ENCODE results near the gene FASN.

FASN gene

DNA sequence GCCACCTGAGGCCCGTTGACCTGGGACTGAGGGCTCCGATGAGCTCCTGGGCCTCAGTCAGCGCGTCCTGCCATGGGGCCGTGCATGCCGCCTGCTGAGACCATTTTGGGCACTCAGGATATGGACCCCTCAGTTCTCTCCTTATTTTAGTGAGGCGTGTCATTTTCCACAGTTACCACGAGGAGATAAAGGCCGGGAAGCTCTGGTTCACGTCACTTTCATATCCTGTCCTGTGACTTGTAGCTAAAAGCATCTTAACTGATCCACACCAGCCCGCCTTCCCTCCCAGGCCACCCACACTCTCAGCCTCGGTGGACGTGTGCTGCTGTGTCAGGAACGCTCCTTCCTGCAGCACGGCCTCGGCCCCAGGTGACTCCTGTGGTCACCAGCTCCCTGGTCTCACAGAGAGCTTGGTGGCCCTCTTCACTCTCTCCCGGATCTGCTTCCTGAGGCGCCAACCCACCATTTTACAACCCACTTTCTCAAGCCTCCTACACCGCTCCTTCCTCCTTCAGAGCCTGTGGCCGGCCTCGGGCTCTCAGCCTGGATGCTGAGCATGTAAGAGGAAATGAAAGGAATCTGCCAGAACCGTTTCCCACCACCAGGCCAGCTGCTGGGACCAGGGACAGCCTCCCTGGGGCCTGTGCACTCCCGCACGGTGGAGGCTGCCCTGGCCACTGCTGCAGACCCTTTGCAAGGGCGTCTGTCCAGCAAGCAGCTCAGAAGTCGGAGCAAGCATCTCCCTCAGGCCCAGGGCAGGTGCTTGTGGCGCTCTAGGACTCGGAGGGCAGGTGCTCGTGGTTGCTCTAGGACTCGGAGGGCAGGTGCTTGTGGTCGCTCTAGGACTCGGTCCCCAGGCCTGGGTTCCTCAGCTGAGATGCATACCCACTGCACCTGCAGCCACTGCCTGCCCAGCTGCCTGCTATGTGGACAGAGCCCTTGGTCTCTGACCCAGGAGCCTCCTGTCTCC lies 23.9 kb upstream of the FASN start:
- Histone ChIP-seq H3K9me2 (replicated peaks; ENCODE audit: low read depth, low read length) (no peaks in the 10 kb centered on the region), H3K9ac (ENCODE audit: low read depth, low read length, poor library complexity, severe bottlenecking) (no peak overlapping the region), H2AFZ (ENCODE audit: low read length) (no peak overlapping the region), H3K27me3 (ENCODE audit: insufficient read depth, low read length, poor library complexity, severe bottlenecking) (no peaks in the 10 kb centered on the region), H3K9me3 (ENCODE audit: insufficient read depth, low read depth, low read length) (no peaks in the 10 kb centered on the region), H3K4me3 (ENCODE audit: low read length, poor library complexity, severe bottlenecking) (no peak overlapping the region), H3K79me2 (ENCODE audit: insufficient read depth, low read length) (peaks cover 9% of the 10 kb centered on the region; the same call in 1 of the 2 replicates), H3K36me3 (ENCODE audit: insufficient read depth, low read length) (peaks cover 50% of the 10 kb centered on the region; the same call in 1 of the 2 replicates), H3F3A (ENCODE audit: low read depth) (no peaks in the 10 kb centered on the region), H4K20me1 (ENCODE audit: insufficient read depth, low read length, poor library complexity, severe bottlenecking) (no peaks in the 10 kb centered on the region), H3K4me2 (ENCODE audit: low read depth, low read length, poor library complexity, severe bottlenecking) (no peak overlapping the region), H3K4me1 (ENCODE audit: insufficient read depth, low read length, poor library complexity, severe bottlenecking) (peaks cover 7% of the 10 kb centered on the region)
- no peak for TF ChIP-seq EZH2phosphoT487 (IDR thresholded peaks at IDR 0.05; ENCODE audit: borderline replicate concordance)
- TF ChIP-seq, protein P1, sequence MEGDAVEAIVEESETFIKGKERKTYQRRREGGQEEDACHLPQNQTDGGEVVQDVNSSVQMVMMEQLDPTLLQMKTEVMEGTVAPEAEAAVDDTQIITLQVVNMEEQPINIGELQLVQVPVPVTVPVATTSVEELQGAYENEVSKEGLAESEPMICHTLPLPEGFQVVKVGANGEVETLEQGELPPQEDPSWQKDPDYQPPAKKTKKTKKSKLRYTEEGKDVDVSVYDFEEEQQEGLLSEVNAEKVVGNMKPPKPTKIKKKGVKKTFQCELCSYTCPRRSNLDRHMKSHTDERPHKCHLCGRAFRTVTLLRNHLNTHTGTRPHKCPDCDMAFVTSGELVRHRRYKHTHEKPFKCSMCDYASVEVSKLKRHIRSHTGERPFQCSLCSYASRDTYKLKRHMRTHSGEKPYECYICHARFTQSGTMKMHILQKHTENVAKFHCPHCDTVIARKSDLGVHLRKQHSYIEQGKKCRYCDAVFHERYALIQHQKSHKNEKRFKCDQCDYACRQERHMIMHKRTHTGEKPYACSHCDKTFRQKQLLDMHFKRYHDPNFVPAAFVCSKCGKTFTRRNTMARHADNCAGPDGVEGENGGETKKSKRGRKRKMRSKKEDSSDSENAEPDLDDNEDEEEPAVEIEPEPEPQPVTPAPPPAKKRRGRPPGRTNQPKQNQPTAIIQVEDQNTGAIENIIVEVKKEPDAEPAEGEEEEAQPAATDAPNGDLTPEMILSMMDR (conservative IDR thresholded peaks at IDR 0.05; ENCODE audit: low read length), result no peak

DNA sequence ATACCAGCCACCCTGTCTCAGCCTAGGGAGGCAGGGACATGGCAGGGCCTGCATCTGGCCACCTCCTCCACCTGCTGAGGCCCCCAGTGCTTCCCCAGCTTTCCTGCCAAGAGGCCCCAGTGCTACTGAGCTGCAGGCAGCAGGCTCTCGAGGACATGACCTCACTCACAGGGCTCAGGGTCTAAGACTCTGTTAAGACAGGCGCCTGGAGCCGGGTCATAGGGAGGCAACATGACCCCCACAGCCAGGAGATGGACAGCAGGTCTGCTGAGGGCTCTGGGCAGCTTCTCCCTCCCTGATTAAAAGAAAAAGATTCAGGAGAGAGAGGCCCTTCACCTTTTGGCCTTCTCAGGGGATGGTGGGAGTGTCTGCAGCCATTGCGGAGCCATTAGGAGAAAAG lies 23.2 kb upstream of the FASN start:
- Histone ChIP-seq H2AFZ (ENCODE audit: low read length) (no peak overlapping the region), H3K79me2 (ENCODE audit: insufficient read depth, low read length) (peaks cover 9% of the 10 kb centered on the region; the same call in 1 of the 2 replicates), H4K20me1 (ENCODE audit: insufficient read depth, low read length, poor library complexity, severe bottlenecking) (no peaks in the 10 kb centered on the region), H3K9me2 (replicated peaks; ENCODE audit: low read depth, low read length) (no peaks in the 10 kb centered on the region), H3K4me2 (ENCODE audit: low read depth, low read length, poor library complexity, severe bottlenecking) (no peak overlapping the region), H3K36me3 (ENCODE audit: insufficient read depth, low read length) (peaks cover 50% of the 10 kb centered on the region; the same call in 1 of the 2 replicates), H3K9ac (ENCODE audit: low read depth, low read length, poor library complexity, severe bottlenecking) (no peak overlapping the region), H3K4me3 (ENCODE audit: low read length, poor library complexity, severe bottlenecking) (no peak overlapping the region), H3K27me3 (ENCODE audit: insufficient read depth, low read length, poor library complexity, severe bottlenecking) (no peaks in the 10 kb centered on the region), H3F3A (ENCODE audit: low read depth) (no peaks in the 10 kb centered on the region), H3K9me3 (ENCODE audit: insufficient read depth, low read depth, low read length) (no peaks in the 10 kb centered on the region), H3K4me1 (ENCODE audit: insufficient read depth, low read length, poor library complexity, severe bottlenecking) (peaks cover 1% of the 10 kb centered on the region)
- TF ChIP-seq EZH2phosphoT487 (IDR thresholded peaks at IDR 0.05; ENCODE audit: borderline replicate concordance), result no peak
- TF ChIP-seq, protein P1 (conservative IDR thresholded peaks at IDR 0.05; ENCODE audit: low read length), result no peak

GRCh38 chr17:82120148-82120547 lies 22.1 kb upstream of the FASN start:
- no peaks in the 10 kb centered on the region for H3K4me1 ChIP-seq (ENCODE audit: insufficient read depth, low read length, poor library complexity, severe bottlenecking)
- no peak overlapping the region for H2AFZ ChIP-seq (ENCODE audit: low read length)
- H3K79me2 ChIP-seq (ENCODE audit: insufficient read depth, low read length), result peaks cover 9% of the 10 kb centered on the region; the same call in 1 of the 2 replicates
- H3F3A ChIP-seq (ENCODE audit: low read depth), result no peaks in the 10 kb centered on the region
- H3K9me2 ChIP-seq (replicated peaks; ENCODE audit: low read depth, low read length), result no peaks in the 10 kb centered on the region
- TF ChIP-seq, protein P1 (conservative IDR thresholded peaks at IDR 0.05; ENCODE audit: low read length), result no peak
- TF ChIP-seq EZH2phosphoT487 (IDR thresholded peaks at IDR 0.05; ENCODE audit: borderline replicate concordance), result no peak
- no peak overlapping the region for H3K4me3 ChIP-seq (ENCODE audit: low read length, poor library complexity, severe bottlenecking)
- H4K20me1 ChIP-seq (ENCODE audit: insufficient read depth, low read length, poor library complexity, severe bottlenecking), result no peaks in the 10 kb centered on the region
- H3K9ac ChIP-seq (ENCODE audit: low read depth, low read length, poor library complexity, severe bottlenecking), result no peak overlapping the region
- H3K36me3 ChIP-seq (ENCODE audit: insufficient read depth, low read length), result peaks cover 50% of the 10 kb centered on the region; the same call in 1 of the 2 replicates
- no peak overlapping the region for H3K4me2 ChIP-seq (ENCODE audit: low read depth, low read length, poor library complexity, severe bottlenecking)
- H3K9me3 ChIP-seq (ENCODE audit: insufficient read depth, low read depth, low read length), result no peaks in the 10 kb centered on the region
- H3K27me3 ChIP-seq (ENCODE audit: insufficient read depth, low read length, poor library complexity, severe bottlenecking), result no peaks in the 10 kb centered on the region
